GM21390 (cell line): ENCODE data around the gene RNF126.
"Not testable (repeated sequence)": the region's sequence is repeated elsewhere in the genome, so short reads cannot be mapped to it uniquely, and the experiment has no call there.

Experiments used
- ATAC-seq: cut with Tn5 transposase; IDR thresholded peaks from one replicate; pipeline ENCODE4 v1.9.1; 2021; ENCODE audit not compliant: unreplicated experiment

RNF126 gene

DNA sequence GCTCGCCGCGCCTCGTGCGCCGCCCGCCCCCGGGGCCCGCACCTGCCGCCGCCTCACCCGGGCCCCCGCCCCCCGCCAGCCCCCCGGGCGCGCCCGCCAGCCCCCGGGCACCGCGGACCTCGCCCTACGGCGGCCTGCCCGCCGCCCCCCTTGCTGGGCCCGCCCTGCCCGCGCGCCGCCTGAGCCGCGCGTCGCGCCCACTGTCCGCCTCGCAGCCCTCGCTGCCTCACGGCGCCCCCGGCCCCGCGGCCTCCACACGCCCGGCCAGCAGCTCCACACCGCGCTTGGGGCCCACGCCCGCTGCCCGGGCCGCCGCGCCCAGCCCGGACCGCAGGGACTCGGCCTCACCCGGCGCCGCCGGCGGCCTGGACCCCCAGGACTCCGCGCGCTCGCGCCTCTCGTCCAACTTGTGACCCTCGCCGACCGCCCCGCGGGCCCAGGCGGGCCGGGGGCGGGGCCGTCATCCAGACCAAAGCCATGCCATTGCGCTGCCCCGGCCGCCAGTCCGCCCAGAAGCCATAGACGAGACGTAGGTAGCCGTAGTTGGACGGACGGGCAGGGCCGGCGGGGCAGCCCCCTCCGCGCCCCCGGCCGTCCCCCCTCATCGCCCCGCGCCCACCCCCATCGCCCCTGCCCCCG lies 46.8 kb downstream of the RNF126 start:
- no peak for ATAC-seq

GRCh38 chr19:615619-616018 lies 47.4 kb downstream of the RNF126 start:
- ATAC-seq: no peak

- ATAC-seq: no peak
Measured at GRCh38 chr19:613732-614567, 49.1 kb downstream of the RNF126 start.

DNA sequence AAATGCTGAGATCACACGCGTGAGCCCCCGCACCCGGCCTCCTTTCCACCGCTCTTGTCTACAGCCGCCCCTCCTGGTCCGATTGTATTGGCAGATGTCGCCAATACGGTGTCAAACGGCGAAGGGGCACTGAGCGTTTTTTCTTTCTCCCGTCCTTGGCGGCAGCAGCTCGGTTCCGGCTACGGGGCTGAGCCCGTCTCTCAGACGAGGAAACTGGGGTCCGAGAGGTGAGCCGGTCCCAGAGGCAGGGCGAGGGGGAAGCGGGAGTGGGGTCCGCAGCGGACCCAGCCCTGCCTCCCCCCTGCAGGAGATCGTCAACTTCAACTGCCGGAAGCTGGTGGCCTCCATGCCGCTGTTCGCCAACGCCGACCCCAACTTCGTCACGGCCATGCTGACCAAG lies 50.1 kb downstream of the RNF126 start:
- ATAC-seq: no peak

- no peak for ATAC-seq
Measured at GRCh38 chr19:611481-611868, 51.5 kb downstream of the RNF126 start.

- ATAC-seq: no peak
Measured at GRCh38 chr19:610801-611480, 52.1 kb downstream of the RNF126 start.

GRCh38 chr19:610071-610800 lies 52.8 kb downstream of the RNF126 start:
- no peak for ATAC-seq

DNA sequence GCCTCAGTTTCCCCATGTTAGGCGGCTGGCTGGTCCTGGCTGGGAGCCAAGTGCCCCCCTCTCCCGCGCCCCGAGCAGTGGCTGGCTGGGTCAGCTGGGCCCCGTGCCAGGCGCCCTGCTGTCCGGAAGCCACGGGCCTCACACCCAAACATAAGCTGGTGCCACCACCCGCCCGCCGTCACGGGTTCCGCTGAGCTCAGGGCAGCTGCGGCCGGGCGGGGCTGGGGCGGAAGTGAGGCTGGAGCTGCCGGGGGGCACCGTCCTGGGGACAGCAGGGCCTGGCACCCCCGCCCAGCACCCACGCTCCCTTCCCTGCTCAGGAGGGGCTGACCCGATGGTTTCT lies 54.0 kb downstream of the RNF126 start:
- ATAC-seq: no peak

DNA sequence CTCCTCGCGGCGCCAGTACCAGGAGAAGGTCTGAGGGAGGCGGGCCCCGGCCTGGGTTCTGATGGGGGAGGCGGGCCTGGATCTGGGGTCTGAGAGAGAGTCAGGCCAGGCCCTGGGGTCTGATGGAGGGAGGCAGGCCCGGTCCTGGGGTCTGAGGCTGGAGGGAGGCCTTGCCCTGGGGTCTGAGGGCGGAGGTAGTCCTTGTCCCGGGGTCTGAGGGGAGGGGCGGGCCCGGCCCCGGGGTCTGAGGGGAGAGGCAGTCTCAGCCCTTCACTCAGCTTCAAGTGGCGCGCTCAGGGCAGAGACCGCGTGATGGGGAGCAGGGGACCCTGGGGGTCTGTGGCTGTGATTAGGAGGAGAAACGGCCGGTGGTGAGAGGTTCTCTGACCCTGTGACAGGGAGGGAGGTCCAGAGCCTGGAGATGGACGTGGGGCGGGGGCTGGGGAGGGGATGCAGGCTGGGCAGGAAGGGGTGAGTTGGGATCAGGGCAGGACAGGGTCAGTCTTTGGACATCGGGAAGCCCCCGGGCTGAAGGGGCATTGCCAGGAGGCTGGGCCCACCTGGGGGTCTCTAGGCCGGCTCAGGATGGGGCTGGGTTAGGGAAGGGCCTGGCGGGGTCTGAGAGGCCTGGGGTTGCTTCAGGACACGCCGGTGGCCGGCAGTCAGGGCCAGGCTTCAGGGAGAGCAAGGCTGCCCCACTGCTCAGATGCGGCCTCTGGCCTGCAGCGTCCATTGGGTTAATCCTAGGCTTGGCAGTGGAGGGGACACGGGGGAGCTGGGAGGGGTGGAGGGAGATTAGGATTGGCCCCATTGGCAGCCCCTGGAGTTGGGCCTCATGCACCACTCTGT lies 54.6 kb downstream of the RNF126 start:
- ATAC-seq: no peak

DNA sequence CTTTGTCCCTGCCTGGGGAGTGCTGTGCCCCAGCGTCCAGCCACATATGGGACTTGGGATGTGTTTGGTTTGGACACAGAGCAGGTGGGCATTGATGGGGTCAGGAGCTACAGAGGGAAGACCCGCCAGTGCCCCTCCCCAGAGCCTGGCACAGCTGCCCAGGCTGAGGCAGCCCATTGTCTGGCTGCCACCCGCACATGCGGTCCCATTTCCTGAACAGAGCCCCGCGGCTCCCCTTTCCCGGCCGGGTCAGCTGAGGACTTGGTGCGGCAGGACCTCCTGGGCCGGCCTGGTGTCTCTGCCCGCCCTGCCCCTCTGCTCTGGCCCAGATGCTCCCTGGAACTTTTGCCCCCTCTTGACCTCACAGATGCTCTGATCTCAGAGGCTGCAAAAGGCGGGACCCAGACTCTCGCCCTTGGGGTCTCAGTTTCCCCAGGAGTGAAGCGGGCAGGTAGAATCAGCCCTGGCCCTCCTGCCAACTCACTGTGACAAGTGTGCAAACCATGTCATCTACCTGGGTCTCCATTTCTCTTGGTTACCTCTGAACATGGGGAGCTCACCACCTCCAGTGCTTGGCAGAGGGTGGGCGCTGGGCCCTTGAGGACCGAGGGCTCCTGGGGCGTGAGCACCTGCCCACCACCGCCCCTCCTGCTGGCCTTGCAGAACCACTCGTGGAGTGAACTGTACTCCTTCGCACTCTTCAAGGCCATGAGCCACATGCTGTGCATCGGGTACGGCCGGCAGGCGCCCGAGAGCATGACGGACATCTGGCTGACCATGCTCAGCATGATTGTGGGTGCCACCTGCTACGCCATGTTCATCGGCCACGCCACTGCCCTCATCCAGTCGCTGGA lies 55.5 kb downstream of the RNF126 start:
- no peak for ATAC-seq

DNA sequence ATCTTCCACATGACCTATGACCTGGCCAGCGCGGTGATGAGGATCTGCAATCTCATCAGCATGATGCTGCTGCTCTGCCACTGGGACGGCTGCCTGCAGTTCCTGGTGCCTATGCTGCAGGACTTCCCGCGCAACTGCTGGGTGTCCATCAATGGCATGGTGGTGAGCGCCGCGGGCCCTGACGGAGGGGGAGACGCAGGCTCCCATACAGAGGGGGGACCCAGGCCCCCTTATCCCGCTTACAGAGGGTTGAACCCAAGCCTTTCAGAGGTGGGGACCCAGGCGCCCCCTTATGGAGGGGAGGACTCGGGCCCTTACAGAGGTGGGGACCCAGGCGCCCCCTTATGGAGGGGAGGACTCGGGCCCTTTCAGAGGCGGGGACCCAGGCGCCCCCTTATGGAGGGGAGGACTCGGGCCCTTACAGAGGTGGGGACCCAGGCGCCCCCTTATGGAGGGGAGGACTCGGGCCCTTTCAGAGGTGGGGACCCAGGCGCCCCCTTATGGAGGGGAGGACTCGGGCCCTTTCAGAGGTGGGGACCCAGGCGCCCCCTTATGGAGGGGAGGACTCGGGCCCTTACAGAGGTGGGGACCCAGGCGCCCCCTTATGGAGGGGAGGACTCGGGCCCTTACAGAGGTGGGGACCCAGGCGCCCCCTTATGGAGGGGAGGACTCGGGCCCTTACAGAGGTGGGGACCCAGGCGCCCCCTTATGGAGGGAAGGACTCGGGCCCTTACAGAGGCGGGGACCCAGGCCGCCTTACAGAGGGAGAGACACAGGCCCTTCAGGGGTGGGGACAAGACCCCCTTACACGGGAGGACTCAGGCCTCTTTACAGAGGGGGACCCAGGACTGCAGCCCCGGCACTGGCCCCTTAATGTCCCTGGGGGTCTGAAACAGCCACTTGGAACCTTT lies 57.7 kb downstream of the RNF126 start:
- ATAC-seq: not testable (repeated sequence)

DNA sequence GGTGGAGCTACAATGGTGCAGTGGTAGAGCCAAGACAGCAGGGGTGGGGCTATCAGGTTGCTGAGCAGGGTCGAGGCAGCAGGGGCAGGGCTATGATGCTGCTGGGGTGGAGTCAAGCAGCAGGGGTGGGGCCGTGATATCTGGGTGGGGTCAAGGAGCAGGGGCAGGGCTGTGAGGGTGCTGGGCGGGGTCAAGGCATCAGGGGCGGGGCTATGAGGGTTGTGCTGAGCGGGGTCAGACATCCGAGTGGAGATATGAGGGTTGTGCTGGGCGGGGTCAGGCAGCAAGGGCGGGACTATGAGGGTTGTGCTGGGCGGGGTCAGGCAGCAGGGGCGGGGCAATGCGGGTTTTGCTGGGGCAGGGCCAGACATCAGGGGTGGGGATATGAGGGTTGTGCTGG lies 58.7 kb downstream of the RNF126 start:
- ATAC-seq: no peak

DNA sequence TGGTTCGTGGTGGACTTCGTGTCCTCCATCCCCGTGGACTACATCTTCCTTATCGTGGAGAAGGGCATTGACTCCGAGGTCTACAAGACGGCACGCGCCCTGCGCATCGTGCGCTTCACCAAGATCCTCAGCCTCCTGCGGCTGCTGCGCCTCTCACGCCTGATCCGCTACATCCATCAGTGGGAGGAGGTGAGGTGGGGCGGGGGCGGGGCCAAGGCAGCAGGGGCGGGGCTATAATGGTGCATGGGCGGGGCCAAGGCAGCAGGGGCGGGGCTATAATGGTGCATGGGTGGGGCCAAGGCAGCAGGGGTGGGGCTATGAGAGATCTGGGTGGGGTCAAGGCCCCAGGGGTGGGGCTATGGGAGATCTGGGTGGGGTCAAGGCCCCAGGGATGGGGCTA lies 59.2 kb downstream of the RNF126 start:
- ATAC-seq: not testable (repeated sequence)

DNA sequence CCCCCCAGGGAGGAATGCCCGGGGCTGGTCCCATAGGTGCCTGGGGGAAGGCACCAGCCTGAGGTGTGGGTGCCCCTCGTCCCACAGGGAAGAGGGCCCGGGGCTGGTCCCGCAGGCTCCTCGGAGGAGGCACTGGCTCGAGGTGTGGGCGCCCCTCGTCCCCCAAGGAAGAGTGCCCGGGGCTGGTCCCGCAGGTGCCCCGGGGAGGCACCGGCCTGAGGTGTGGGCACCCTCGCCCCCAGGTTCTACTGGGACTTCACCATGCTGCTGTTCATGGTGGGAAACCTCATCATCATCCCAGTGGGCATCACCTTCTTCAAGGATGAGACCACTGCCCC lies 59.7 kb downstream of the RNF126 start:
- not testable (repeated sequence) for ATAC-seq

DNA sequence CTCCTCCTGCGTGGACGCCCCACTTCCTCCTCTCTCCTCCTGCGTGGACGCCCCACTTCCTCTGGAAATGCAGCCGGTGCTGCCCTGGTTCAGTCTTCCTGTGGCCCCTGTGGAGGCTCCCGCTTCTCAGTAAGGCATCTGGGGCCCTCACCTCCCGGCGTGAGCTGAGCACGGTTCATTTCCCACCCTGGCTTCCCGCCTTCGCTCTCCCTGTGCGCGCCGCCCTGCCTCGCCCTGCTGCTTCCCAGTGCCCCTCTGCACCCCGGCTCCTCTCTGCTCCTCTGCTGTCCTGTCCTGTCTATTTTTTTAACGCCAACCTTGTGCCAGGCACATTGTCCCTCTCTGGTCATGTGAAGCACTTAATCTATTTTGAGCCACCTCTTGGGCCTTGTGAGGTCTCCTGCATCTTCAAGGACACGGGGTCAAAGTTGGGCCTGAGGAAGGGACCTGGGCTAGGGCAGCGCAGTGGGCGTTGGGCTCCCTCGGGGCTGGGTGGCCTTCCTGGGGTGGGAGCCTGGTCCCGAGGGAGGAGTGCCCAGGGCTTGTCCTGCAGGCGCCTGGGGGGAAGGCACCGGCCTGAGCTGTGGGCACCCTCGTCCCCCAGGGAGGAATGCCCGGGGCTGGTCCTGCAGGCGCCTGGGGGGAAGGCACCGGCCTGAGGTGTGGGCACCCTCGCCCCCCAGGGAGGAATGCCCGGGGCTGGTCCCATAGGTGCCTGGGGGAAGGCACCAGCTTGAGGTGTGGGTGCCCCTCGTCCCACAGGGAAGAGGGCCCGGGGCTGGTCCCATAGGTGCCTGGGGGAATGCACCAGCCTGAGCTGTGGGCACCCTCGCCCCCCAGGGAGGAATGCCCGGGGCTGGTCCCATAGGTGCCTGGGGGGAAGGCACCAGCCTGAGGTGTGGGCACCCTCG lies 60.4 kb downstream of the RNF126 start:
- ATAC-seq: no peak

- no peak for ATAC-seq
Measured at GRCh38 chr19:601790-602189, 61.2 kb downstream of the RNF126 start.

- no peak for ATAC-seq
Measured at GRCh38 chr19:601310-601709, 61.7 kb downstream of the RNF126 start.
